Heart right ventricle (tissue), 16 donors: ENCODE measurements around the gene MRPL40. TPM values are rescaled to one million over a fixed set of nuclear protein-coding genes. Genes with fewer than 3 reads are reported as not detected.

Experiments
- ATAC-seq, 8 donors: fragments of 200-7000 bp; cut with Tn5 transposase; one replicate each; pipeline ENCODE4 v1.9.1; 2020; ENCODE audit warnings: mild to moderate bottlenecking in 8 of 8, moderate library complexity in 8 of 8, moderate number of reproducible peaks in 1 of 8
- DNase-seq, 2 donors: peaks; one replicate each; pipeline ENCODE4 v3.0.0-alpha.2; 2020
- H3K27ac ChIP-seq, 10 donors: fragments of 200-600 bp; sonication (generic) in 2 of 10; one replicate each; pipeline versions ENCODE4 v1.5.0 to v1.8.0; 2020 to 2022; ENCODE audit warnings: mild to moderate bottlenecking in 3 of 10
- H3K27me3 ChIP-seq, 7 donors: fragments of 200-600 bp; one replicate each; pipeline ENCODE4 v1.8.0; 2021 to 2022; ENCODE audit warnings: mild to moderate bottlenecking in 2 of 7
- H3K36me3 ChIP-seq, 9 donors: fragments of 200-600 bp; sonication (generic) in 1 of 9; one replicate each; pipeline versions ENCODE4 v1.5.0 to v1.8.0; 2020 to 2022; ENCODE audit warnings: mild to moderate bottlenecking in 2 of 9
- H3K4me1 ChIP-seq, 9 donors: fragments of 200-600 bp; sonication (generic) in 1 of 9; one replicate each; pipeline versions ENCODE4 v1.5.0 to v1.8.0; 2020 to 2022; ENCODE audit warnings: mild to moderate bottlenecking in 4 of 9
- H3K4me3 ChIP-seq, 10 donors: fragments of 200-600 bp; sonication (generic) in 2 of 10; one replicate each; pipeline versions ENCODE4 v1.5.0 to v1.8.0; 2020 to 2022; ENCODE audit warnings: mild to moderate bottlenecking in 7 of 10, moderate library complexity in 2 of 10
- H3K9me3 ChIP-seq, 11 donors: fragments of 200-600 bp in 10 of 11; sonication (generic) in 2 of 11; one replicate each; pipeline versions ENCODE4 v1.5.0 to v1.8.0; 2013 to 2022; ENCODE audit warnings: mild to moderate bottlenecking in 2 of 11, control low read depth in 1 of 11, moderate library complexity in 1 of 11
- CTCF ChIP-seq, 9 donors: fragments of 200-600 bp; sonication (generic) in 2 of 9; IDR thresholded peaks; one replicate each; pipeline versions ENCODE4 v1.5.0 to v1.8.0; 2021 to 2022; ENCODE audit warnings: antibody characterized with exemption in 9 of 9, mild to moderate bottlenecking in 5 of 9, moderate library complexity in 1 of 9
- WGBS, 2 donors: extraction: QIAGEN DNeasy Blood & Tissue Kit; methylation state at CpG; one replicate each; pipeline ENCODE4 v1.1.7; 2013; ENCODE audit warnings: inconsistent platforms in 1 of 2; 5-methylcytosine and 5-hydroxymethylcytosine counted together
- intact Hi-C, 10 donors: fragments of 100-400 bp; cut with DNase I; formaldehyde crosslinking; loops; one replicate each; pipeline versions ENCODE4 v1.11.1 to v1.14.2; 2022
- polyA plus RNA-seq, 2 donors: library from polyadenylated mRNA; stranded (reverse); fragments of 200-250 nt; gene quantifications; one replicate each; pipeline ENCODE4 v1.2.3, GENCODE V29; 2013
- total RNA-seq, 10 donors: library from RNA; stranded (reverse); fragmentation: NEBNext Ultra II Directional in 3 of 10; extraction: Animal tissue kit (Norgen Biotek cat#: 25700) in 3 of 10; gene quantifications; one replicate each; pipeline versions ENCODE4 v1.2.1 to v1.2.4, GENCODE V29; 2021 to 2023
- donor health status: Arrhythmogenic right ventricular cardiomyopathy.
- donor health status: ischemic (EF 13 %, LVEDD 7.1; RV severe dilation, severe dysfunction).
- donor health status: healthy with polysubstance abuse.
- donor health status: DM: no; HTN: yes; CAD: no.
- donor health status: DM: no; HTN: no; CAD: no.
- donor health status: ischemic (EF 25% LVEDD 6.9; RV normal size, moderate dysfunction).
- donor health status: ischemic (EF 25% LVEDD 5.7; RV mildly dilated, moderate dysfunction).
- donor health status: healthy.
- donor health status: DM: yes; HTN: yes; CAD: no.
- donor health status: Ischemic cardiomyopathy.
- donor health status: ischemic (EF 35%, LVEDD 5.7; RV mildly dilated, moderate dysfunction).
- donor health status: nonischemic (EF 11% LVEDD 7.7; RV severe dilation, severe dysfunction).
- donor health status: DM: yes; HTN: yes; CAD: no.
- donor health status: PGD.
- donor health status: ischemic (EF 29% LVEDD 5.4; RV normal size, mild dysfunction).
- donor health status: nonischemic (EF 23%, LVEDD 6.1; RV moderate dilation, normal function).

The MRPL40 gene
- total and polyA plus RNA-seq, 12 donors: 49.2 to 117 (median 56.7) TPM

DNA sequence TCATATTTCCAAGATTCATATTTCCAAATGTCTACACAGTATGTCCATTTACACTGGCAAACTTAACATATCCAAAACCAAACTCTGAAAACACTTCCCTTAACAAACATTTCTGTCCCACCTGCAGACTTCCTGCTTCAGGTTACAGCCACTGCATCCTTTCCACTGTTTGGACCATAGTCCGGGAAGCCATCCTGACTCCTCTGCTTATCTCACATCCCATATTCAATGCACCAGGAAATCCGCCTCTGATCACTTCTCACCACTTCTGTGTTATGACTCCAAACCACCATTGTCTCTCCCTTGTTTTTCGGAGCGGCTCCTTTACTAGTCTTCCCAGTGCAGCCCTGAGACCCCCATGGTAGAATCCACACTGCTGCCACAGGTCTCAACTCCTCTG is 30.9 kb upstream of the MRPL40 start:
- TF ChIP-seq CTCF (IDR thresholded peaks at IDR 0.05): no peak

DNA sequence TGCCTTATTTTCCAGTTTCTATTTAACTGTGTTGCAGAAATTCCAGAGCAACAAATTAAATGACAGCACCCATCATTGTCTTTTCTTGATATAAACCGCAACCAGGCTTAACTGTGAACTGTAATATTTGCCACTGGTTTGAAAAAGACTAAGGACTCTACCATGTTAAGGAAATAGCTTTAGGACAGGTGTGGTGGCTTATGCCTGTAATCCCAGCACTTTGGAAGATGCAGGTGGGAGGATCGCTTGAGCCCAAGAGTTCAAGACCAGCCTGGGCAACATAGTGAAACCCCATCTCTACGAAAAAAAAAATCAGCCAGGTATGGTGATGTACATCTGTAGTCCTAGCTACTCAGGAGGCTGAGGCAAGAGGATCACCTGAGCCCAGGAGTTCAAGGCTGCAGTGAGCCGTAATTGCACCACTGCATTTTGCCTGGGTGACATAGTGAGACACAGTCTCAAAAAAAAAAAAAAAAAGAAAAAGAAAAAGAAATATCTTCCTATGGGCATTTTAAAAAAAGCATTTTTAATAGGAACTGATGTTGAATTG is 29.6 kb upstream of the MRPL40 start:
- ATAC-seq (no peak), DNase-seq (no peak)
- H3K36me3 ChIP-seq: peaks cover 0 to 98% (median 22%) of the 10 kb centered on the region in 9 donors
- 96% methylated on average over 4 of the region's 4 CpGs for WGBS, 2 donors
- peaks cover 0 to 16% (median 0%) of the 10 kb centered on the region in 9 donors for H3K4me1 ChIP-seq
- intact Hi-C loops: no loop called here
- no peaks in the 10 kb centered on the region for H3K9me3 ChIP-seq
- H3K4me3 ChIP-seq: no peak overlapping the region
- no peaks in the 10 kb centered on the region for H3K27me3 ChIP-seq
- TF ChIP-seq CTCF (IDR thresholded peaks at IDR 0.05): no peak
- H3K27ac ChIP-seq: no peak overlapping the region

More for the DNA sequence above, 30.9 kb upstream of the MRPL40 start:
- ATAC-seq (no peak), DNase-seq (no peak)
- 99% methylated on average over 4 of the region's 4 CpGs for WGBS, 2 donors
- no peaks in the 10 kb centered on the region for H3K9me3 ChIP-seq
- H3K27ac ChIP-seq: no peak overlapping the region
- H3K4me3 ChIP-seq: no peak overlapping the region
- intact Hi-C loops: no loop called here
- H3K4me1 ChIP-seq: peaks cover 0 to 13% (median 0%) of the 10 kb centered on the region in 9 donors
- peaks cover 0 to 98% (median 31%) of the 10 kb centered on the region in 9 donors for H3K36me3 ChIP-seq
- no peaks in the 10 kb centered on the region for H3K27me3 ChIP-seq

DNA sequence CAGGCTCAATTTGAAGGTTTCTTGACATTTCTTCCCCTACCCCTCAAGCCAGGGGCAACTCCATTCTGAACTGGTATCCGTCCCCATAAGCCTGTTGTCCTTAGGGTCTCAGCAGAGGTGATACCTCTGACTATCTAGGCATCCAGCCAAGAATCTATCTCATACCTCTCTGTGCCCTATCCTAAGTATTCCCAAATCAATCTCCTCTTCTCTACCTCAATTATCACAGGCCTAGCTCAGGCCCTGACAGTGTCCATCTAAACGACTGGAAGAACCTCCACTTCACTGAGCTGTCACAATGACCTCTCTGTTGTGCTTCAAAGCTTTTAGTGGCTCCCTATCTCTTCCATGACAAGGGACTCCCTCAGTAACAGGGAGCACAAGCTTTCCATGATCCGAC is 27.7 kb upstream of the MRPL40 start:
- Histone ChIP-seq H3K4me1 (peaks cover 0 to 27% (median 4%) of the 10 kb centered on the region in 9 donors), H3K9me3 (no peaks in the 10 kb centered on the region), H3K27ac (no peak overlapping the region), H3K4me3 (no peak overlapping the region), H3K27me3 (no peaks in the 10 kb centered on the region), H3K36me3 (peaks cover 0 to 98% (median 22%) of the 10 kb centered on the region in 9 donors)
- DNase-seq (no peak), ATAC-seq (no peak)
- TF ChIP-seq CTCF (IDR thresholded peaks at IDR 0.05): no peak
- intact Hi-C loops: no loop called here
- WGBS, 2 donors: 71 to 82% methylated on average over 3 of the region's 3 CpGs

DNA sequence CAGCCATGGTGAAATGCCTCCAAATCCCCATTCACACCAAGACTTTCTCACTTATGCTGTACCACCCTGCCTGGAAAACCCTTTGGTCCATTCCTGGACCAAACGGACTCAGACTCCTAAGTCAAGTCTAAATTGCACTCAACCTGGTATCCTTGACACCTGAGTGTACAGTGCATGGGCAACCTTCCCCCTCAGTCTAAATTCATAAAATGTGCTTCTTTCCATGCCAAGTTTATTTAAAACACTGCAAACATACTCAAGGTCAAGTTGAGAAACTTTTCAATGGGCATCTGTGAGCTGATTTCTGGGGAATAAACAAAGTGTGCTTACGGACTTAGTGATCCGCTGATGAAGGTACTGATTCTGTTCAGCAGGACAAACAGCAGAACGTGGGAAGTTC is 27.2 kb upstream of the MRPL40 start:
- Histone ChIP-seq H3K9me3 (no peaks in the 10 kb centered on the region), H3K36me3 (peaks cover 0 to 98% (median 22%) of the 10 kb centered on the region in 9 donors), H3K27ac (no peak overlapping the region), H3K4me1 (peaks cover 0 to 31% (median 4%) of the 10 kb centered on the region in 9 donors), H3K4me3 (no peak overlapping the region), H3K27me3 (no peaks in the 10 kb centered on the region)
- TF ChIP-seq CTCF (IDR thresholded peaks at IDR 0.05): no peak
- 92 to 94% methylated on average over 4 of the region's 4 CpGs for WGBS, 2 donors
- DNase-seq (no peak), ATAC-seq (no peak)
- intact Hi-C loops: no loop called here
